SH-SY5Y (cell line): ENCODE data around the gene DDC.

ENCODE experiments used
- GATA2 ChIP-seq: IDR thresholded peaks from 2 replicates; pipeline ENCODE4 v1.6.1; 2011; ENCODE audit warnings: mild to moderate bottlenecking, low read depth, low read length
- GATA3 ChIP-seq: IDR thresholded peaks from 2 replicates; pipeline ENCODE4 v1.6.1; 2011; ENCODE audit warnings: low read depth, mild to moderate bottlenecking, low read length, moderate library complexity

- TF ChIP-seq GATA3, result no peak
- TF ChIP-seq GATA2, result no peak
These were observed 24.2 kb upstream of the DDC start for GRCh38 chr7:50589364-50589763.
